Fibroblast of mammary gland (primary cell): ENCODE measurements around the gene KIF16B.
"Not testable (repeated sequence)": the region's sequence is repeated elsewhere in the genome, so short reads cannot be mapped to it uniquely, and the experiment has no call there.

ENCODE experiments used
- DNase-seq: peaks from one replicate; pipeline ENCODE4 v3.0.0-alpha.2; 2010; ENCODE audit warnings: low read depth
- H3K4me3 ChIP-seq: 2 replicates; pipeline ENCODE4 v1.5.1; 2011; ENCODE audit warnings: low read depth, mild to moderate bottlenecking, low read length, moderate library complexity; ENCODE audit not compliant: control insufficient read depth
- CTCF ChIP-seq: conservative IDR thresholded peaks from 2 replicates; pipeline ENCODE4 v1.5.1; 2011; ENCODE audit warnings: low read depth, low read length, inconsistent platforms; ENCODE audit not compliant: control insufficient read depth, insufficient read depth

Gene KIF16B

GRCh38 chr20:16240355-16240754 lies 332.9 kb downstream of the KIF16B start:
- H3K4me3 ChIP-seq: no peak overlapping the region
- TF ChIP-seq CTCF: no peak
- DNase-seq: no peak

- DNase-seq: no peak
- no peak overlapping the region for H3K4me3 ChIP-seq
- no peak for TF ChIP-seq CTCF
Measured at GRCh38 chr20:16236589-16237241, 336.5 kb downstream of the KIF16B start.

- no peak overlapping the region for H3K4me3 ChIP-seq
- no peak for DNase-seq
- no peak for TF ChIP-seq CTCF
Measured at GRCh38 chr20:16230402-16230801, 342.8 kb downstream of the KIF16B start.

- no peak for DNase-seq
- H3K4me3 ChIP-seq: no peak overlapping the region
- no peak for TF ChIP-seq CTCF
Measured at GRCh38 chr20:16229813-16230212, 343.4 kb downstream of the KIF16B start.

GRCh38 chr20:16228722-16229121 lies 344.5 kb downstream of the KIF16B start:
- no peak for DNase-seq
- no peak for TF ChIP-seq CTCF
- H3K4me3 ChIP-seq: no peak overlapping the region

- DNase-seq: not testable (repeated sequence)
Measured at GRCh38 chr20:16226961-16227360, 346.3 kb downstream of the KIF16B start.

GRCh38 chr20:16224836-16225235 lies 348.4 kb downstream of the KIF16B start:
- DNase-seq: no peak
- TF ChIP-seq CTCF: no peak
- H3K4me3 ChIP-seq: no peak overlapping the region

More at GRCh38 chr20:16226961-16227360, 346.3 kb downstream of the KIF16B start:
- not testable (repeated sequence) for H3K4me3 ChIP-seq
